K562 treated with DMSO at 1 percent for 48 hours (cell line): ENCODE measurements around the gene NOXA1. TPM values are rescaled to one million over a fixed set of nuclear protein-coding genes. Genes with fewer than 3 reads are reported as not detected.

Experiments
- total RNA-seq: library from RNA; unstranded; fragments of 300-600 nt; gene quantifications from 2 replicates; pipeline ENCODE4 v1.2.3, GENCODE V29; 2022; ENCODE audit warnings: low replicate concordance; ENCODE audit errors: extremely low read depth

The NOXA1 gene, protein sequence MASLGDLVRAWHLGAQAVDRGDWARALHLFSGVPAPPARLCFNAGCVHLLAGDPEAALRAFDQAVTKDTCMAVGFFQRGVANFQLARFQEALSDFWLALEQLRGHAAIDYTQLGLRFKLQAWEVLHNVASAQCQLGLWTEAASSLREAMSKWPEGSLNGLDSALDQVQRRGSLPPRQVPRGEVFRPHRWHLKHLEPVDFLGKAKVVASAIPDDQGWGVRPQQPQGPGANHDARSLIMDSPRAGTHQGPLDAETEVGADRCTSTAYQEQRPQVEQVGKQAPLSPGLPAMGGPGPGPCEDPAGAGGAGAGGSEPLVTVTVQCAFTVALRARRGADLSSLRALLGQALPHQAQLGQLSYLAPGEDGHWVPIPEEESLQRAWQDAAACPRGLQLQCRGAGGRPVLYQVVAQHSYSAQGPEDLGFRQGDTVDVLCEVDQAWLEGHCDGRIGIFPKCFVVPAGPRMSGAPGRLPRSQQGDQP
- not detected in 2 replicates for total RNA-seq

DNA sequence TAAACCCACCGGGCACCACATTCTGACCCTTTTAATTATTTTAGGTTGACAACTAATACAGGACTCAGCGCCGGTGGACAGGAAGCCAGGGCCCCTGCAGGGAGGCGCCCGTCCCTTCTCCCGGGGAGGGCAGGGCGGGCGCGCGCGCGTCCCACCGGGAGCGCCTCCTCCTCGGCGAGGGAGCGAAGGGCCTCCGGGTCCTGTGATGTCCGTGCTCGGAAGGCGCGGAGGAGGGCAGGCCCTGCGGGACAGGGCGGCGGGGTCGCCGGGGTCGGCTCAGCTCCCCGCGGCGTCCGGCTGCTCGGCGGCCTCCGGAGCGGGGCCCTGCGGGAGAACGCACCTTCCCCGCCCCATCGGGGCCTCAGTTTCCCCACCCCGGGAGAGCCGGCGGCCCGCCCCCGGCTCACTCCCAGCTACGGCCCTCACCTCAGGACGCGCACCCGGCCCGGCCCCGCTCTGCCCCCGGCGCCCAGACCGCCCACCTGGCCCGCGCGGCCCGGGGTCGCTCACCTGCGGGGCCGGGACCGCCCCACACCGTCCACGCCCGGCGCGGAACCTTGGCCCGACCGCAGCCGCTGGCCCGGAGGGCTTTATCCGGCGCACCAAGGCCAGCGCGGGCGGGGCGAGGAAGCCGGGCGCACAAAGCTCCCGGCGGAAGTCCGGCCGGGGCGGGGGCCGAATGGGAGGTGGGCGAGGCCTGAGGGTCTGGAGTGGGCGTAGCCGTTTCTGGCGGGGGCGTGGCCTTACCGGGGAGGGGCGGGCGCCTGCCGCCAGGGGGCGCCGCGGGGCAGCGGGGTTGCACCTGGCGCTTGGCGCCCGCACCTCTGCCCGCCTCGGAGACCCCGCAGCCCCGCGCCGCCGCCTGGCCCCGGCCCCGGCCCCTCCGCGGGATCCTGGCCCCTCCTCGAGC, at the start of gene NOXA1, which contains the start of gene EXD3:
Gene NOXA1, plus strand, starts transcription at position 790 of the 910 bp plus-strand sequence. CDS start 137 bp downstream, outside the sequence.
Gene EXD3, minus strand, starts transcription at position 559 of the 910 bp plus-strand sequence. CDS start 27,805 bp downstream, outside the sequence.

DNA sequence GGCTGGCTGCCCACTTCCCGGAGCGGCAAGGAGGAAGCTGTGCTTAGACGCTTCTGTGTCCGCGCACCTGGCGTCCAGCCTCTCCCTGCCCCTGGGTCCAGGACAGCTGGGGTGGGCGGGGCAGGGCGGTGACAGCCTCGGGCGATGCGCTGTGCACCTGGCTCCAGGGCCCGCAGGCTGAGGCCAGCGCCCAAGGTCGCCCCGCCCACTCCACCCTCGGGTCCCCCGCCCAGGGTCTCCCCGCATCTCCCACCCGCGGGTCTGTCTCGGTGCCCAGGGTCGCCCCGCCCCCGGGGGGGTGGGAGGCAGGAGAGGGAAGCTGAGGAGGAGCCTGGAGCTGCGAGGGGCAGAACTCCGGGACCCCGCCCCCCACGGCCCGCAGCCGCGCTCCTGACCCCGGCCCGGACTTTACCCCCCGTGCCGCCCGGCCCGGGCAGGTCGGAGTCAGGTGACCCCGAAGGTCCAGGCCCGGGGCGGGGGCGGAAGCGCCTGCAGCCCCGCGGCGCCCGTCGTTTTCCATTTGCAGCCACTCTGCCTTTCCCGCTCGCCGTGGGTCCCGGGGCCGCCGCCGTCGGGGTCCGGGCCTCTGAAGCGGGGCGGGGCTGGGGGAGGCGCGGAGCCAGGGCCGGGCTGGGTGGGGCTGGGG, 18.2 kb downstream of the NOXA1 start, which contains the start of gene ENTPD8:
Gene ENTPD8, minus strand, starts transcription at position 69 of the 646 bp plus-strand sequence. CDS start 3,072 bp downstream, outside the sequence.

DNA sequence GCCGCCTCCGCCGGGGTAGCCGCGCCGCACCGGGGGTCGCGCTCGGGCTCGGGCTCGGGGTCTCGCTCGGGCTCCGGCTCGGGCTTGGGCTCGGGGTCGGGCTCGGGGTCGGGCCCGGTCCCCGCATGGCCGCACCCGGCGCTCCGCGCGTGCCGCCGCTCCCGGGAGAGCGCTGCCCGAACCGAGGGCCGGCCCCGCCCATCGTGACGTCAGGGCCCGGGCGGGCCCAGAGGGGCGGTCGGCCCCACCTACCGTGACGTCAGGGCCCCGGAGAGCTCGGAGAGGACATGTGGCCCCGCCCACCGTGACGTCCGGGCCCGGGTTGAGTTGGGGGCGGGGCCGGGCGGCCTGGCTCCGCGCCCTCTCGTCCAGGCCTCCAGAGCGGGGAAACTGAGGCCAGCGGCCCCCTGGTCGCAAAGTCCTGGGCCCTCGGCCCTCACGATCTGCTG, 36.0 kb downstream of the NOXA1 start, which contains the start of gene NSMF:
Gene NSMF, minus strand, starts transcription at position 183 of the 449 bp plus-strand sequence. CDS start 232 bp downstream, outside the sequence.

Other genes starting within 250 kb of the NOXA1 start
- not detected in 2 replicates for gene ANAPC2, start 234.8 kb upstream of the NOXA1 start, total RNA-seq
- not detected in 2 replicates for gene SSNA1, start 234.7 kb upstream of the NOXA1 start, total RNA-seq
- gene TPRN, start 222.7 kb upstream of the NOXA1 start, total RNA-seq = not detected in 2 replicates
- not detected in 2 replicates for gene TMEM203, start 217.7 kb upstream of the NOXA1 start, total RNA-seq
- not detected in 2 replicates for gene NDOR1, start 217.7 kb upstream of the NOXA1 start, total RNA-seq
- not detected in 2 replicates for gene RNF208, start 201.2 kb upstream of the NOXA1 start, total RNA-seq
- not detected in 2 replicates for gene CYSRT1, start 198.2 kb upstream of the NOXA1 start, total RNA-seq
- gene RNF224, start 195.9 kb upstream of the NOXA1 start, total RNA-seq = not detected in 2 replicates
- not detected in 2 replicates for gene SLC34A3, start 192.5 kb upstream of the NOXA1 start, total RNA-seq
- gene TUBB4B, start 182.1 kb upstream of the NOXA1 start, total RNA-seq = 943 TPM in 1 of 2 replicates, not detected in the other
- gene STPG3, start 172.1 kb upstream of the NOXA1 start, total RNA-seq = not detected in 2 replicates
- gene NELFB, start 168.1 kb upstream of the NOXA1 start, total RNA-seq = not detected in 2 replicates
- 87.0 TPM in 1 of 2 replicates, not detected in the other for gene TOR4A, start 145.7 kb upstream of the NOXA1 start, total RNA-seq
- gene NRARP, start 121.1 kb upstream of the NOXA1 start, total RNA-seq = not detected in 2 replicates
- gene EXD3, start 231 bp upstream of the NOXA1 start, total RNA-seq = not detected in 2 replicates
- gene ENTPD8, start 18.0 kb downstream of the NOXA1 start, total RNA-seq = not detected in 2 replicates
- gene NSMF, start 35.9 kb downstream of the NOXA1 start, total RNA-seq = not detected in 2 replicates
- not detected in 2 replicates for gene PNPLA7, start 127.0 kb downstream of the NOXA1 start, total RNA-seq
- gene MRPL41, start 128.5 kb downstream of the NOXA1 start, total RNA-seq = not detected in 2 replicates
- gene DPH7, start 155.5 kb downstream of the NOXA1 start, total RNA-seq = not detected in 2 replicates
- gene ZMYND19, start 167.1 kb downstream of the NOXA1 start, total RNA-seq = not detected in 2 replicates
- not detected in 2 replicates for gene ARRDC1, start 182.3 kb downstream of the NOXA1 start, total RNA-seq
- gene EHMT1, start 195.6 kb downstream of the NOXA1 start, total RNA-seq = not detected in 2 replicates